ENCODE results near the gene PEX5L. TPM values are rescaled to one million over a fixed set of nuclear protein-coding genes. Genes with fewer than 3 reads are reported as not detected.
"Not testable (repeated sequence)": the region's sequence is repeated elsewhere in the genome, so short reads cannot be mapped to it uniquely, and the experiment has no call there.

The PEX5L gene
- total RNA-seq, 1 experiment from 2014 or later, result 0.45 TPM

GRCh38 chr3:179797192-179797591 is 239.5 kb downstream of the PEX5L start:
- H3K36me3 ChIP-seq (replicated peaks; ENCODE audit: control insufficient read depth, insufficient read depth, low read length), result no peaks in the 10 kb centered on the region
- no peaks in the 10 kb centered on the region for H3K27me3 ChIP-seq (ENCODE audit: control insufficient read depth, insufficient read depth, low read length)
- DNase-seq, result no peak
- H3K4me3 ChIP-seq (ENCODE audit: insufficient read depth, low read depth, low read length), result no peak overlapping the region

DNA sequence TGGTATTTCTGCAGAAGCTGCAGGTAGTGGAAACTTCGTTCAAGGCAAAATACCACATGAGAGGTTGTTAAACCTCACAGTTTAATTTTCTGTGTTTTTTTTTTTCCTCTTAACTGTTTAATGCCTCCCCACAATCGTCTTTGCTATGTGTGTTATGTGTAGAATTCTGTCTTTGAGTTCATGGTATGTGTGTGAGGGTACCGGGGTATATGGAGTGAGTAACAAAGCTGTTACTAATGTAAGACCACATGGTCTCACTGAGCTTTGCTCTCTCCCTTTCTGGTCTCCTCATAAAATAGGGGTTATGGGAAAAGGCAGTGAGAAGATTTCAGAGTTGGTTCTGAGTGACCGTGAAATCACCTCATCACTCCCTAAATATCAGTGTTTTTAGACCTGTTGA is 240.3 kb downstream of the PEX5L start:
- DNase-seq, result no peak
- Histone ChIP-seq H3K4me3 (ENCODE audit: insufficient read depth, low read depth, low read length) (no peak overlapping the region), H3K36me3 (replicated peaks; ENCODE audit: control insufficient read depth, insufficient read depth, low read length) (no peaks in the 10 kb centered on the region), H3K27me3 (ENCODE audit: control insufficient read depth, insufficient read depth, low read length) (no peaks in the 10 kb centered on the region)

DNA sequence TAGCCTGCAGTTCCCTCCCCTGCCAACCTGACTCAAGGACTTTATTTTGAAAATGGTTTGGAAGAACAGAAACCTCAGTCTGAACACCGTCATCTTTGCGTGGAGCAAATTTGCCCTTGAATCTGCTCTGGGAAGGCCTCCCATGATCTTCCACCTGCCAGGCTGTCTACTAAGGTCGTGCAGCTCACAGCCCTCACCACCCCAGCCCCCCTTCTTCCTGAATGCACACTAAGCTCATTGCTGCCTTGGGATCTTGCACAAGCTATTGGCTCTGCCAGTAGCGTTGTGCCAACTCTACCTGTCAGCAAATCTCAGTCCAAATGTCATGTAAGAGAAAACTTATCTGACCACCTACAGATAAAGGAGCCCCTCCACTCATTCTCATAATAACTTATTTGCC is 242.4 kb downstream of the PEX5L start:
- H3K27me3 ChIP-seq (ENCODE audit: control insufficient read depth, insufficient read depth, low read length), result no peaks in the 10 kb centered on the region
- no peak overlapping the region for H3K4me3 ChIP-seq (ENCODE audit: insufficient read depth, low read depth, low read length)
- DNase-seq, result no peak
- H3K36me3 ChIP-seq (replicated peaks; ENCODE audit: control insufficient read depth, insufficient read depth, low read length), result no peaks in the 10 kb centered on the region

- Histone ChIP-seq H3K4me3 (ENCODE audit: insufficient read depth, low read depth, low read length) (no peak overlapping the region), H3K36me3 (replicated peaks; ENCODE audit: control insufficient read depth, insufficient read depth, low read length) (no peaks in the 10 kb centered on the region), H3K27me3 (ENCODE audit: control insufficient read depth, insufficient read depth, low read length) (no peaks in the 10 kb centered on the region)
- no peak for DNase-seq
Observed at GRCh38 chr3:179791793-179792192, 244.9 kb downstream of the PEX5L start.

DNA sequence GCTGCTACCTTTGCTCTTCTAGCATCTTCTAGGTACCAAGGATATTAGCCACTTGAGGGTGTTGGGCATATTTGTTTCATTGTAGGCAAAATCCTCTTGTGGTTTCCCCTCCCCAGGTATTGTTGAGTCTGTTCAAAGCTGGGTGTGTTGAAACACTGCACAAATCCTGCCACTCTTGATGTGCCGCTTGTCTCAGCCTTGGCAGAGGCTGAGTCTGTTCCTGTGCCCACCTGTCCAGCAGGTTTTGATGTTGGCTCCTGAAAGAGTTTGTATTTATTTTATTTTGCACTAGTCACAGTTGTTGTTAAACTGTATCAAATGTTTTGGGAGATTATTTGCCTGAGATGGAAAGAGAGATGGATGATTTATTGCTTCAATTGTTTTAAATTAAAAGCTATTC is 247.7 kb downstream of the PEX5L start:
- no peak for DNase-seq
- no peak overlapping the region for H3K4me3 ChIP-seq (ENCODE audit: insufficient read depth, low read depth, low read length)
- no peaks in the 10 kb centered on the region for H3K36me3 ChIP-seq (replicated peaks; ENCODE audit: control insufficient read depth, insufficient read depth, low read length)
- no peaks in the 10 kb centered on the region for H3K27me3 ChIP-seq (ENCODE audit: control insufficient read depth, insufficient read depth, low read length)

- not testable (repeated sequence) for H3K36me3 ChIP-seq (replicated peaks; ENCODE audit: control insufficient read depth, insufficient read depth, low read length); DNase-seq; H3K27me3 ChIP-seq (ENCODE audit: control insufficient read depth, insufficient read depth, low read length); H3K4me3 ChIP-seq (ENCODE audit: insufficient read depth, low read depth, low read length)
Observed at GRCh38 chr3:179782841-179783240, 253.9 kb downstream of the PEX5L start.

DNA sequence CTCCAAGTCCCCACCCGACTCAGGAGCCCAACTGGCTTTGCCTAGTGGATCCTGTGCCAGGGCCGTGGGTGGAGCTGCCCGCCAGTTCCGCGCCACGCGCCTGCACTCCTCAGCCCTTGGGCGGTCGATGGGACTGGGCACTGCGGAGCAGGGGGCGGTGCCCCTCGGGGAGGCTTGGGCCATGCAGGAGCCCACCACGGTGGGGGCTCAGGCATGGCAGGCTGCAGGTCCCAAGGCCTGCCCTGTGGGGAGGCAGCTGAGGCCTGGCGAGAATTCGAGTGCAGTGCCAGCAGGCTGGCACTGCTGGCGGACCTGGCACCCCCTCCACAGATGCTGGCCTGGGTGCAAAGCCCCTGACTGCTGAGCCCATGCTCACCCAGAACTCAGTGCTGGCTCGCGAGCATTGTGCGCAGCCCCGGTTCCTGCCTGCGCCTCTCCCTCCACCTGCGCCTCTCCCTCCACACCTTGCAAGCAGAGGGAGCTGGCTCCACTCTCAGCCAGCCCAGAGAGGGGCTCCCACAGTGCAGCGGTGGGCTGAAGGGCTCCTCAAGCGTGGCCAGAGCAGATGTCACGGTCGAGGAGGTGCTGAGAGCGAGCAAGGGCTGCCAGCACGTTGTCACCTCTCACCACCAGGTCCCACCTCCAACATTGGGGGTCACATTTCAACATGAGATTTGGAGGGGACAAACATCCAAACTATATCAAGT is 261.2 kb downstream of the PEX5L start:
- no peak for DNase-seq
- Histone ChIP-seq H3K4me3 (ENCODE audit: insufficient read depth, low read depth, low read length) (no peak overlapping the region), H3K27me3 (ENCODE audit: control insufficient read depth, insufficient read depth, low read length) (no peaks in the 10 kb centered on the region), H3K36me3 (replicated peaks; ENCODE audit: control insufficient read depth, insufficient read depth, low read length) (peaks cover 1% of the 10 kb centered on the region)

- Histone ChIP-seq H3K36me3 (replicated peaks; ENCODE audit: control insufficient read depth, insufficient read depth, low read length) (peaks cover 1% of the 10 kb centered on the region), H3K27me3 (ENCODE audit: control insufficient read depth, insufficient read depth, low read length) (no peaks in the 10 kb centered on the region), H3K4me3 (ENCODE audit: insufficient read depth, low read depth, low read length) (no peak overlapping the region)
- DNase-seq, result peak; percentile 56
Observed at GRCh38 chr3:179772297-179772696, 264.4 kb downstream of the PEX5L start.

DNA sequence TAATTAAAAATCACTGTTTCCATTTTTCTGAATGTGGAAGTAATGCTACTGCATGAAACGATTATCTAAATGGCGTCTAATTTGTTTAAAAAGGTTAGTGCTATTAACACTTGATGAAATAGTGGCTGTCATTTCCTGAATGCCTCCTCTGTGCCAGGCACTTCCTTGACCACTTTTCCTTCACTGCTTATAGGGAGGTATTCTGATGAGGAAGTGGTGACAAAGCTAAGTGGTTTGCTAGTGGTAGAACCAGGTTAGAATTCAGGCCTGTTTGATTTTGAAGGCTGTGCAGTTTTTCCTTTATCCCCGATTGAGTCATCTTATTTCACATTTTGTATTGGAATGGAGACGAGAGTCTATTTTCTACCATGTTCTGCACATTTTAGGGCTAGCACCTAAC is 264.9 kb downstream of the PEX5L start:
- Histone ChIP-seq H3K36me3 (replicated peaks; ENCODE audit: control insufficient read depth, insufficient read depth, low read length) (peaks cover 1% of the 10 kb centered on the region), H3K4me3 (ENCODE audit: insufficient read depth, low read depth, low read length) (no peak overlapping the region), H3K27me3 (ENCODE audit: control insufficient read depth, insufficient read depth, low read length) (no peaks in the 10 kb centered on the region)
- DNase-seq, result no peak

- no peak for DNase-seq
- peaks cover 13% of the 10 kb centered on the region for H3K36me3 ChIP-seq (replicated peaks; ENCODE audit: control insufficient read depth, insufficient read depth, low read length)
Observed at GRCh38 chr3:179769411-179770247, 267.1 kb downstream of the PEX5L start.

GRCh38 chr3:179768080-179768479 is 268.7 kb downstream of the PEX5L start:
- peak; percentile 76 for DNase-seq
- no peaks in the 10 kb centered on the region for H3K27me3 ChIP-seq (ENCODE audit: control insufficient read depth, insufficient read depth, low read length)
- no peak overlapping the region for H3K4me3 ChIP-seq (ENCODE audit: insufficient read depth, low read depth, low read length)
- peaks cover 13% of the 10 kb centered on the region for H3K36me3 ChIP-seq (replicated peaks; ENCODE audit: control insufficient read depth, insufficient read depth, low read length)

More at GRCh38 chr3:179769411-179770247, 267.1 kb downstream of the PEX5L start:
- Histone ChIP-seq H3K4me3 (ENCODE audit: insufficient read depth, low read depth, low read length) (no peak overlapping the region), H3K27me3 (ENCODE audit: control insufficient read depth, insufficient read depth, low read length) (no peaks in the 10 kb centered on the region)

DNA sequence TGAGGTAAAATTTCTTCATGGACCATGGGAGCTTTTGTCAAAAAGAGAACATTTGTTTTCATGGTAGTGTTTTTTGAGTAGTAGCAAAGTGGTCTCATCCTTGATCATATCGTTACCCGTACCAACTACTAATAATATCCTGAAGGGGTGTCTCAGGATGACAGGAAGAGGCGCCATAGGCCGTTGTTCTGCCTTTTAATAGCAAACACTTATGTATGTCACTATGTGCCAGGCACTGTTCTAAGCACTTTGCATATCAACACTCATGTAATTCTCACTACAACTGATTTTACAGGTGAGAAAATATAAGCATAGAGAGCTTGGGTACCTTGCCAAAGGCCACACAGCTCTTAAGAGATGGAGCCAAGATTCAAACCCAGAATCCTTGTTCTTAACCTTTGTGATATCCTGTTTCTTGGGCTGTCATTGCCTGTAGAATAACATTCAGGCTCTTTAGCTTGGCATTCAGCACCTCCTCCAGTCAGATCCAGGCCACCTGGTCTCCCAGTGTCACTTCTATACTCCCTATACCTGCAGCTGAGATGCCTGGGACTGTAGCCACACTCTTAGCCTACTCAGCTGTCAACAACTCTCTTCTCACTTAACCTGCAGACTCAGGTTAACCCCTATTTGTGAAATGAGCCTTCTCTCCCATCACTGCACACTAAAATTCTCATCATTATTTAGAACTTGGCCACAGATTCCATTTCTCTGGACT is 270.2 kb downstream of the PEX5L start:
- peaks cover 13% of the 10 kb centered on the region for H3K36me3 ChIP-seq (replicated peaks; ENCODE audit: control insufficient read depth, insufficient read depth, low read length)
- H3K4me3 ChIP-seq (ENCODE audit: insufficient read depth, low read depth, low read length), result no peak overlapping the region
- no peaks in the 10 kb centered on the region for H3K27me3 ChIP-seq (ENCODE audit: control insufficient read depth, insufficient read depth, low read length)
- DNase-seq, result no peak

- Histone ChIP-seq H3K27me3 (ENCODE audit: control insufficient read depth, insufficient read depth, low read length) (no peaks in the 10 kb centered on the region), H3K36me3 (replicated peaks; ENCODE audit: control insufficient read depth, insufficient read depth, low read length) (peaks cover 13% of the 10 kb centered on the region), H3K4me3 (ENCODE audit: insufficient read depth, low read depth, low read length) (no peak overlapping the region)
- no peak for DNase-seq
Observed at GRCh38 chr3:179765396-179765795, 271.3 kb downstream of the PEX5L start.

DNA sequence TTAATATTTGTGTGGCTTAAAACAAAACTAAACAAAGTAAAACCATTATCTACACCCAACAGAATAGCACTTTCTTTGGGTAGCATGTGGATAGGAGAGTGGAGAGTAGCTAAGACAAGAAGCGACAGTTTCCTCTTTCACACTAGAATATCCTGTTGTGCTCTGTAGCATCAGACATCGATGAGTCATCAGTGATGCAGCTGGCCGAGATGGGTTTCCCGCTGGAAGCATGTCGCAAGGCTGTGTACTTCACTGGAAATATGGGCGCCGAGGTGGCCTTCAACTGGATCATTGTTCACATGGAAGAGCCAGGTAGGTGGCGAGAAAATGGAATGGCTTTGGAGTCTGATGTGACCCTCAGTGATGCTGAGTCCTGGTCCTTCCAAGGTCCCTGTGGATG is 275.8 kb downstream of the PEX5L start:
- peaks cover 11% of the 10 kb centered on the region for H3K36me3 ChIP-seq (replicated peaks; ENCODE audit: control insufficient read depth, insufficient read depth, low read length)
- DNase-seq, result no peak
- H3K27me3 ChIP-seq (ENCODE audit: control insufficient read depth, insufficient read depth, low read length), result no peaks in the 10 kb centered on the region

More for the DNA sequence above, 275.8 kb downstream of the PEX5L start:
- no peak overlapping the region for H3K4me3 ChIP-seq (ENCODE audit: insufficient read depth, low read depth, low read length)

Measured in H7 (cell line).